AG09309 (cell line): ENCODE data around the gene MTHFR.

Experiments
- DNase-seq: peaks from one replicate; pipeline ENCODE4 v3.0.0-alpha.2; 2010; ENCODE audit warnings: low read depth
- H3K4me3 ChIP-seq: 2 replicates; pipeline ENCODE4 v1.5.1; 2011; ENCODE audit warnings: mild to moderate bottlenecking, low read depth, low read length, moderate library complexity; ENCODE audit not compliant: control insufficient read depth
- TF ChIP-seq, protein P1 (sequence below): IDR thresholded peaks from 2 replicates; pipeline ENCODE4 v1.5.1; 2011; ENCODE audit warnings: mild to moderate bottlenecking, low read depth, low read length, inconsistent platforms; ENCODE audit not compliant: insufficient read depth, control insufficient read depth; ENCODE audit errors: missing control alignments

Gene MTHFR

DNA sequence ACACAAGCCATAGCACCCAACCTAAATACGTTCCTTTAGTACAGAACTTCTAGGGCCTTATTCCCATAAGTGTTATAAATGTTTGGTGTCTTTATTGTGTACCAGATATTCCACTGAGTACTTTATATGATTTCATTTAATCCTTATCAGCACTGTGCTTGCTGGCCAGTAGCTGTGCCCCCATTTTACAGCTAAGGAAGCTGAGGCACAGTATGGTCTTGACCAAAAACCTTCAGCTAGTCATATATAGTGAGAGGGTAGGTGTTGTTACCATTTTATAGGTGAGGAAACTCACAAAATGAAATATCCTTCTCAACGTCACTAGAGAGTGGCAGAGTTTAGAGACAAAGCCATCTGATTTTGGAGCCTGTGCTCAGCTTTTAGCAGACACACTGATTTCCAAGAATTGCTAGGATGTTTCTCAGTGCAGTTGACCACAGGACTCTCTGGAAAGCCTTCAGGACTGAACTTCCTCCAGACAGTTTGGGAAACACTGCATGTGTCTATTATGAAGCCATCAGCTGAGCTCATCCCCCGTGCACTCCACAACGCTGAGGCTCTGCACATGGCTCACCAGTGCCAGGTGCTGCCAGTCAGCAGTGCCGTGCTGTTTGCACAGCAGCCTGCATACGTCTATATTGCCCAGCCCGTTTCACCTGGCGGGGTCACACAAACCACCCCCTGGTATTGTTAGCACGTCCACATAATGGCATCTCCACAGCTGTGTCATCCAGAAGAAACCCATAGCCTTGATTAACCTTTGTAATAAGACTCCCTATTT lies 26.4 kb upstream of the MTHFR start:
- TF ChIP-seq, protein P1, sequence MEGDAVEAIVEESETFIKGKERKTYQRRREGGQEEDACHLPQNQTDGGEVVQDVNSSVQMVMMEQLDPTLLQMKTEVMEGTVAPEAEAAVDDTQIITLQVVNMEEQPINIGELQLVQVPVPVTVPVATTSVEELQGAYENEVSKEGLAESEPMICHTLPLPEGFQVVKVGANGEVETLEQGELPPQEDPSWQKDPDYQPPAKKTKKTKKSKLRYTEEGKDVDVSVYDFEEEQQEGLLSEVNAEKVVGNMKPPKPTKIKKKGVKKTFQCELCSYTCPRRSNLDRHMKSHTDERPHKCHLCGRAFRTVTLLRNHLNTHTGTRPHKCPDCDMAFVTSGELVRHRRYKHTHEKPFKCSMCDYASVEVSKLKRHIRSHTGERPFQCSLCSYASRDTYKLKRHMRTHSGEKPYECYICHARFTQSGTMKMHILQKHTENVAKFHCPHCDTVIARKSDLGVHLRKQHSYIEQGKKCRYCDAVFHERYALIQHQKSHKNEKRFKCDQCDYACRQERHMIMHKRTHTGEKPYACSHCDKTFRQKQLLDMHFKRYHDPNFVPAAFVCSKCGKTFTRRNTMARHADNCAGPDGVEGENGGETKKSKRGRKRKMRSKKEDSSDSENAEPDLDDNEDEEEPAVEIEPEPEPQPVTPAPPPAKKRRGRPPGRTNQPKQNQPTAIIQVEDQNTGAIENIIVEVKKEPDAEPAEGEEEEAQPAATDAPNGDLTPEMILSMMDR, result no peak
- DNase-seq, result no peak

DNA sequence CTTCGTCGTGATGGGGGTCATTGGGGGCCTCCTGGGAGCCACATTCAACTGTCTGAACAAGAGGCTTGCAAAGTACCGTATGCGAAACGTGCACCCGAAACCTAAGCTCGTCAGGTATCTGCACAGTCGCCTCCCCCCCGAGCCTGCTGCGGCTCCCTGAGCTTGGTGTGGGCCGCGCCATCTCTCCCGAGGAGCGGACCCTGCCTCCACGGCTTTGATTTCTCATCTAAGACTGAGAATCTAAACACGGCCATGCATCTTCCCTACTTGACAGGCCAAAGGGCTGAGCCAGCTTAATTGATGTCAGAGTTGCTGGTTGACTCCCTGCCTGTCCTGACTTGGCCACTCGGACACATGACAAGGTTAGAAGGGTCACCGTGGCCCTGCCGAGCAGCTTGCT lies 22.7 kb upstream of the MTHFR start:
- no peak overlapping the region for H3K4me3 ChIP-seq
- TF ChIP-seq, protein P1, result no peak
- DNase-seq, result no peak

More for the DNA sequence above, 26.4 kb upstream of the MTHFR start:
- H3K4me3 ChIP-seq, result no peak overlapping the region

DNA sequence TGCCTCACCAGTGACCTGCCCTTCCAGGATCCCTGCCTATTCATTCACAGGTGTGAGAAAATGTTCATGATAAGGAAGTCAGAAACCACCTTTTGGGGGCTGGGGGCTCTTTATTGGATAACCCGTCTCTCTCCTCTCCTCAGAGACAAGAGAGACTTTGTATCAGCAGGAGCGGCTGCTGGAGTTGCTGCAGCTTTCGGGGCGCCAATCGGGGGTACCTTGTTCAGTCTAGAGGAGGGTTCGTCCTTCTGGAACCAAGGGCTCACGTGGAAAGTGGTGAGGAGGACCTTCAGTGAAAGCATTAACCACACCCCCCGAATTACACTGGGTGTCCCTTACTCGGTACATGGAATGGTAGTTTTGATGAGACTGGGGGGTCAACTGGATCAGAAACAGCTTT lies 21.2 kb upstream of the MTHFR start:
- DNase-seq, result no peak
- TF ChIP-seq, protein P1, result no peak
- H3K4me3 ChIP-seq, result no peak overlapping the region

DNA sequence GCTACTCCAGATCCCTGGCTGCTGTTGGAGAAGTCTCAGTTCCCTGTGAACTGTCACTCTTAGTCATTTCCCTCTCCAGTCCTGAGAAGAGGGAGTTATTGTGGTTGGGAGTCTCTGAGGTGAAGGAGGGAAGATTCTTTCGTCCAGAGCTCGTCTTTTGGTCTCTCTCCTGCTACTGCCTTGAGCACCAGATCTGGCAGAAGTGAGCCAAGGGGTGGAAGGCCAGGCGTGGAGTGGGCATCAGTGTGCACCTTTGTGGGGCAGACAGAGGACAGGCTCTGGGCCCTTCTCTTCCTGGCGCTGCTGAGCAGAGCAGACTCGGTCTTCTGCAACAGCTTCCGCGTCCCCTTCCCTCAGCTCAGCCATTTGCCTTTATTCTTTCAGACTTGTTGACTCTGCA lies 19.4 kb upstream of the MTHFR start:
- DNase-seq, result no peak
- no peak overlapping the region for H3K4me3 ChIP-seq
- TF ChIP-seq, protein P1, result no peak

DNA sequence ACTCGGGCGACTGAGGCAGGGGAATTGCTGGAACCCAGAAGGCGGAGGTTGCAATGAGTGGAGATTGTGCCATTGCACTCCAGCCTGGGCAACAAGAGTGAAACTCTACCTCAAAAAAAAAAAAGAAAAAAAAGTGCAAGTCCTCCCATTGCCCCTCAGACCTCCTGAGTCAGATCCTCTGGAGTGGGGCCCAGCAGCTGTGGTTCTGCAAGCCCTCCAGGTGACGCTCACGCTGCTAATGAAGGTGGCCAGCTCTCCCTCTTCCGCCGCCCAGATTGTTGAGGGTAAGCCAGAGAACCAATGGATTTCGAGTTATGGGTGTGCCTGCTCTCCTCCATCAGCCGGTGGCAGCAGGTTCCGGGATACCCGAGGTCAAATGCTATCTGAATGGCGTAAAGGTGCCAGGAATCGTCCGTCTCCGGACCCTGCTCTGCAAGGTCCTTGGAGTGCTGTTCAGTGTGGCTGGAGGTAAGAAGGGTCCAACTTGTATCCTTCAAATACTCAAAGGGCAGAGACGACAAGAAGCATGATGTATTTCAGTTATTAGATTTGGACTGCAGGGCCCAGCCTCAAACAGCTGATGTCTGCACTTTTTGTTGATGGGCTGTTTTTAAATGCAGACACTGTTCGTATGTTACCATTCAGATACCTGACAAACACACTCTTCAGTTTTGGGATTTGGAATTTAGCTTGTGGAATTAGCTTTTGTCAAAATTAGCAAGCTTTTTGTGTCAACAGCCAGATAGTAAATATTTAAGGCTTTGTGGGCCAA lies 17.8 kb upstream of the MTHFR start:
- TF ChIP-seq, protein P1, result no peak
- no peak for DNase-seq
- no peak overlapping the region for H3K4me3 ChIP-seq

DNA sequence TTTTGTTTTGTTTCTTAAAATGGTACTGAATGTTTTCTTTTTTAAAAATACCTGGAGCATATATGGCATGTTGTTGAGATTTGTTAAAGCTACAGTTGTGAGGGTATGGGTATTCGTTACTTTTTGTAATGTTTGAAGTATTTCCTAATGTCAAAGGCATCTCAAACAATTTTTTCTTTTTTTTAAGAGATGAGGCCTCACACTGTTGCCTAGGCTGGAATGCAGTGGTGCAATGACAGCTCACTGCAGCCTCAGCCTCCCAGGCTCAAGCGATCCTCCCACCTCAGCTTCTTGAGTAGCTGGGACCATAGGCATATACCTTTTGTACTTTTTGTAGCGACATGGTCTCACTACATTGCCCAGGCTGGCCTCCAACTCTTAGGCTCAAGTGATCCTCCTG lies 16.3 kb upstream of the MTHFR start:
- no peak for DNase-seq
- no peak overlapping the region for H3K4me3 ChIP-seq
- TF ChIP-seq, protein P1, result no peak
